Stomach (tissue), 9 donors: ENCODE data around the gene YIF1B. TPM values are rescaled to one million over a fixed set of nuclear protein-coding genes. Genes with fewer than 3 reads are reported as not detected.

Source experiments
- DNase-seq, 2 donors: peaks; one replicate each; pipeline versions ENCODE4 v3.0.0 to v3.0.0-alpha.2; 2013 to 2019
- H3K27ac ChIP-seq, 5 donors: fragments of 200-600 bp in 4 of 5; sonication (generic) in 4 of 5; one replicate each; pipeline ENCODE4 v1.5.1; 2013 to 2019; ENCODE audit warnings: mild to moderate bottlenecking in 1 of 5, moderate library complexity in 1 of 5
- H3K27me3 ChIP-seq, 3 donors: fragments of 200-600 bp; sonication (generic); one replicate each; pipeline ENCODE4 v1.5.1; 2017 to 2019; ENCODE audit warnings: mixed run types in 1 of 3
- H3K36me3 ChIP-seq, 4 donors: fragments of 200-600 bp; sonication (generic); 1 replicate in 3 of 4; 2 replicates in 1 of 4; pipeline ENCODE4 v1.5.1; 2016 to 2019
- H3K4me1 ChIP-seq, 4 donors: fragments of 200-600 bp; sonication (generic); one replicate each; pipeline ENCODE4 v1.5.1; 2016 to 2019
- H3K4me3 ChIP-seq, 4 donors: fragments of 200-600 bp; sonication (generic) in 3 of 4; one replicate each; pipeline ENCODE4 v1.5.1; 2016 to 2019; ENCODE audit warnings: mild to moderate bottlenecking in 1 of 4
- H3K9me3 ChIP-seq, 4 donors: fragments of 200-600 bp; sonication (generic); one replicate each; pipeline ENCODE4 v1.5.1; 2016 to 2019
- CTCF ChIP-seq, 7 experiments: fragments of 450-650 bp in 4 of 7; fragments of 200-600 bp in 3 of 7; sonication (generic) in 3 of 7; IDR thresholded peaks; one replicate each; pipeline ENCODE4 v1.5.1; 2016 to 2019; ENCODE audit warnings: antibody characterized with exemption in 7 of 7, control low read depth in 2 of 7, mild to moderate bottlenecking in 1 of 7
- EP300 ChIP-seq: sonication (generic); formaldehyde crosslinking; IDR thresholded peaks from one replicate; pipeline ENCODE4 v1.6.1; 2017; ENCODE audit warnings: antibody characterized with exemption
- POLR2A ChIP-seq, 4 donors: fragments of 450-650 bp; IDR thresholded peaks; one replicate each; pipeline ENCODE4 v1.6.1; 2016; ENCODE audit warnings: antibody characterized with exemption in 4 of 4, control low read depth in 2 of 4, mild to moderate bottlenecking in 1 of 4, moderate library complexity in 1 of 4
- POLR2AphosphoS5 ChIP-seq, 3 donors: sonication (generic); formaldehyde crosslinking; IDR thresholded peaks; one replicate each; pipeline ENCODE4 v1.6.1; 2016; ENCODE audit warnings: antibody characterized with exemption in 3 of 3
- WGBS, 5 donors: extraction: QIAGEN DNeasy Blood & Tissue Kit in 3 of 5; methylation state at CpG; one replicate each; pipeline versions ENCODE4 v1.1.5 to v1.1.7; 2013 to 2018; 5-methylcytosine and 5-hydroxymethylcytosine counted together
- intact Hi-C: fragments of 100-400 bp; cut with DNase I; formaldehyde crosslinking; loops from one replicate; pipeline ENCODE4 v1.15.1; 2023; ENCODE audit warnings: low total_unique reads
- polyA plus RNA-seq, 3 donors: library from polyadenylated mRNA; stranded (reverse); fragments of 200-250 nt; gene quantifications; one replicate each; pipeline ENCODE4 v1.2.3, GENCODE V29; 2013
- total RNA-seq, 5 donors: library from RNA; depleted of rRNA; stranded (reverse); fragments of >200 nt; gene quantifications; one replicate each; pipeline versions ENCODE4 v1.1.0 to v1.2.3, GENCODE V29; 2014 to 2016
- donor health status: healthy with polysubstance abuse.
- donor health status: Bipolar disorder and iron deficiency.
- donor health status: healthy.

The YIF1B gene
- total and polyA plus RNA-seq, 8 donors = 4.7 to 30.4 (median 15.7) TPM

DNA sequence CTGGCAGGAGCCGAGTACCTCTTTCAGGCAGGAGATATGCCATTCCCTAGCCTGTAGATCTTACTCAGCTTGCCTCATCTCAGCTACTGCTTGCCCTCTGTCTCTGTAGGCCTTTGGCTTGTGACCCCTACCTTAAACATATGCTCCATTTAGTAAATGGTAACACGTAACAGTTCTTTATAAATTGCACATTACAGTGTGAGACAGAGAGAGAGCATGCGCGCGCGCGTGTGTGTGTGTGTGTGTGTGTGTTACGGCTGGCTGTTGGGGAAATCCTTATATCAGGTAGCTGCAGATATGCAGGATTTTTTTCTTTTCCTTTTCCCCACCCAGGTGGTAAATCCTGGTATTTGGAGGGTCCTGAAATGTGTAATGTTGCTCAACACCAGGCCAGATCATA is 47.2 kb downstream of the YIF1B start:
- no peaks in the 10 kb centered on the region for H3K9me3 ChIP-seq
- 45 to 73% (median 54%) methylated on average over 8 of the region's 8 CpGs for WGBS, 5 donors
- peaks cover 51 to 91% (median 64%) of the 10 kb centered on the region in 4 donors for H3K4me1 ChIP-seq
- H3K27ac ChIP-seq = peak overlapping the region; percentile 48 to 95 (median 88)
- peak overlapping the region in 1 of 4 donors; percentile 67 for H3K4me3 ChIP-seq
- H3K27me3 ChIP-seq = peaks cover 0 to 12% (median 0%) of the 10 kb centered on the region in 3 donors
- intact Hi-C loops = no loop called here
- TF ChIP-seq POLR2A (IDR thresholded peaks at IDR 0.05) (no peak), POLR2AphosphoS5 (IDR thresholded peaks at IDR 0.05) (no peak), EP300 (no peak), CTCF (IDR thresholded peaks at IDR 0.05) (no peak)
- H3K36me3 ChIP-seq = no peaks in the 10 kb centered on the region
- peak in 1 of 2 donors; percentile 49 for DNase-seq

GRCh38 chr19:38267761-38268483 is 47.8 kb downstream of the YIF1B start:
- TF ChIP-seq POLR2AphosphoS5 (IDR thresholded peaks at IDR 0.05) (no peak), CTCF (IDR thresholded peaks at IDR 0.05) (no peak), EP300 (no peak)
- no peaks in the 10 kb centered on the region for H3K9me3 ChIP-seq
- peaks cover 0 to 12% (median 0%) of the 10 kb centered on the region in 3 donors for H3K27me3 ChIP-seq
- WGBS, 5 donors = 31 to 51% (median 37%) methylated on average over 12 of the region's 12 CpGs
- no peaks in the 10 kb centered on the region for H3K36me3 ChIP-seq
- peak overlapping the region in 3 of 4 donors; percentile 17 to 67 (median 52) for H3K4me3 ChIP-seq
- peaks cover 51 to 89% (median 62%) of the 10 kb centered on the region in 4 donors for H3K4me1 ChIP-seq
- peak; percentile 56 to 81 for DNase-seq
- peak overlapping the region; percentile 67 to 95 (median 88) for H3K27ac ChIP-seq
- intact Hi-C loops = no loop called here

DNA sequence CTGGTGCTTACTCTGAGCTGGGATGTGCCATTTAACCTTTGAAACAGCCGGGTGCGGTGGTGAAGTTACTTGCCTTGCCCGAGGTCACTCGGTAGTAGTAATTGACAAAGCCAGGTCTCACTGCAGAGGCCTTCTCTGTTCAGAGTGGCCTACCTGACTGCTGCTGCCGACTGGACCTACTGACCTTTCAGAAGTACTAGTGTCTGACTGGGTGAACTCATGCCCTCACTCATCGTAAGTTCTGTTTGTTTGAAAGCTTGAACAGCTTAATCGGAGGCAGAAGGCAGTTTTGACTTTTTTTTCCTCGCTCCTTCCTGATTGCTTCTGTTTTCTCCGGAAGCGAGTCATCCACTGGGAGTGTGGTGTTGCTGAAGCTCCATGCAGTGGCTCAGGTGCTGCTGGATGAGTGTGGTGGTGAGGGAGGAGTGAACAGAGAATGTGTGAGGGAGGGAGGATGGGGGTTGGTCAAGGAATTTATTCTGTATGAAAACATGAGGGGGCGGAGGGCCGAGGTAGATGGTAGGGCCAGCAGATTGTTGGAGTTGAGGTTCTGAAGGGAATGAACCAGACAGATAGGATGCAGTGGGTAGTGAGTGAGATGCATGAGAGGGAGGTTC is 48.7 kb downstream of the YIF1B start:
- intact Hi-C loops = no loop called here
- no peaks in the 10 kb centered on the region for H3K9me3 ChIP-seq
- H3K4me1 ChIP-seq = peaks cover 50 to 80% (median 61%) of the 10 kb centered on the region in 4 donors
- peak overlapping the region; percentile 67 to 95 (median 88) for H3K27ac ChIP-seq
- TF ChIP-seq EP300 (no peak), CTCF (IDR thresholded peaks at IDR 0.05) (no peak), POLR2A (IDR thresholded peaks at IDR 0.05) (no peak), POLR2AphosphoS5 (IDR thresholded peaks at IDR 0.05) (peak in 1 of 3 donors; percentile 10)
- DNase-seq = peak in 1 of 2 donors; percentile 72
- peaks cover 0 to 12% (median 0%) of the 10 kb centered on the region in 3 donors for H3K27me3 ChIP-seq
- no peaks in the 10 kb centered on the region for H3K36me3 ChIP-seq
- WGBS, 5 donors = 27 to 54% (median 43%) methylated on average over 12 of the region's 12 CpGs
- H3K4me3 ChIP-seq = peak overlapping the region in 3 of 4 donors; percentile 50 to 67 (median 52)

DNA sequence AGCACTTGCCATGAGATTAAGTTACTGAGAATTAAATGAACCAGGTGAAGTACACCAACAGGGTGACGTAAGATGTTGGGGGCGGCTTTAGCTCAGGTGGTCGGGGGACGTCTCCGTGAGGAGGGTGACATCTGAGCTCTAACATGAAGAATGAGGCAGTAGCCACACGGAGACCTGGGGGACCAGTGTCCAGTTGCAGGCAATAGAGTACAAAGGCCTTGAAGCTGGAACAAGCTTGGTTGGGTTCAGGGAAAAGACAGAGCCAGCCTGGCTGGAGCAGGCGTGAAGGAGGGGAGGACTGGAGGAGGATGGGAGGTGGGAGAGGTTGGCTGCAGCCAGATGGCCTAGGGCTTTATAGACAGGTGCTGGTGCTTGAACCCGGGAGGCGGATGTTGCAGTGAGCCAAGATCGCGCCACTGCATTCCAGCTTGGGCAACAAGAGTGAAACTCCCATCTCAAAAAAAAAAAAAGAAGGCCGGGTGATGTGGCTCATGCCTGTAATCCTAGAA is 49.8 kb downstream of the YIF1B start:
- Histone ChIP-seq H3K27ac (peak overlapping the region; percentile 67 to 95 (median 88)), H3K27me3 (peaks cover 0 to 12% (median 0%) of the 10 kb centered on the region in 3 donors), H3K4me1 (peaks cover 42 to 73% (median 56%) of the 10 kb centered on the region in 4 donors), H3K9me3 (no peaks in the 10 kb centered on the region), H3K4me3 (peak overlapping the region; percentile 50 to 67 (median 57)), H3K36me3 (no peaks in the 10 kb centered on the region)
- 39 to 74% (median 48%) methylated on average over 12 of the region's 12 CpGs for WGBS, 5 donors
- intact Hi-C loops = no loop called here
- no peak for DNase-seq
- TF ChIP-seq POLR2A (IDR thresholded peaks at IDR 0.05) = no peak
- no peak for TF ChIP-seq CTCF (IDR thresholded peaks at IDR 0.05)
- no peak for TF ChIP-seq POLR2AphosphoS5 (IDR thresholded peaks at IDR 0.05)
- TF ChIP-seq EP300 = no peak
